HEK293 (cell line): ENCODE results near the gene ACACB.

ENCODE experiments used
- CTCF ChIA-PET: fragments of 350-600 bp; formaldehyde crosslinking; extraction: SDS; loops from one replicate; lab custom pipeline; 2021; ENCODE audit warnings: antibody characterized with exemption; lab: Yijun Ruan, JAX
- POLR2A ChIA-PET: fragments of 300-600 bp; formaldehyde crosslinking; extraction: SDS; loops from one replicate; lab custom pipeline; 2020; ENCODE audit warnings: antibody characterized with exemption, inconsistent platforms; lab: Yijun Ruan, JAX
- H3K27ac ChIP-seq: fragments of 200-500 bp; sonication (Bioruptor generic); 2 replicates; pipeline ENCODE4 v1.5.1; 2014; ENCODE audit warnings: low read depth, low read length, control low read depth, inconsistent platforms; ENCODE audit errors: extremely low read depth
- H3K36me3 ChIP-seq, 2 experiments: fragments of 200-500 bp in 1 of 2; sonication (Bioruptor generic) in 1 of 2; 1 replicate in 1 of 2; 2 replicates in 1 of 2; pipeline ENCODE4 v1.5.1; 2014 to 2017; ENCODE audit warnings: inconsistent platforms in 2 of 2, low read length in 2 of 2; ENCODE audit not compliant: control insufficient read depth in 2 of 2, insufficient read depth in 1 of 2
- H3K4me1 ChIP-seq: fragments of 200-500 bp; sonication (Bioruptor generic); 2 replicates; pipeline ENCODE4 v1.5.1; 2014; ENCODE audit warnings: mild to moderate bottlenecking, low read length, inconsistent platforms; ENCODE audit not compliant: control insufficient read depth, insufficient read depth
- H3K4me3 ChIP-seq: 2 replicates; pipeline ENCODE4 v1.5.1; 2011; ENCODE audit warnings: low read depth, mild to moderate bottlenecking, control low read depth, low read length, moderate library complexity
- H3K9me3 ChIP-seq: fragments of 200-500 bp; sonication (Bioruptor generic); 2 replicates; pipeline ENCODE4 v1.5.1; 2014; ENCODE audit warnings: low read depth, low read length, inconsistent platforms; ENCODE audit not compliant: control insufficient read depth, insufficient read depth
- KLF16 ChIP-seq: fragments of 450-650 bp; formaldehyde crosslinking; IDR thresholded peaks from 2 replicates; pipeline ENCODE4 v1.5.1; 2017; ENCODE audit warnings: missing biosample characterization, missing genetic modification characterization
- OSR2 ChIP-seq: fragments of 450-650 bp; formaldehyde crosslinking; IDR thresholded peaks from 2 replicates; pipeline ENCODE4 v1.5.1; 2016; ENCODE audit warnings: missing biosample characterization, missing genetic modification characterization
- OVOL3 ChIP-seq: fragments of 450-650 bp; formaldehyde crosslinking; IDR thresholded peaks from 2 replicates; pipeline ENCODE4 v1.5.1; 2016; ENCODE audit warnings: missing biosample characterization, missing genetic modification characterization
- PATZ1 ChIP-seq: fragments of 450-650 bp; formaldehyde crosslinking; IDR thresholded peaks from 2 replicates; pipeline ENCODE4 v1.5.1; 2016; ENCODE audit warnings: missing biosample characterization, missing genetic modification characterization
- PRDM1 ChIP-seq: fragments of 450-650 bp; formaldehyde crosslinking; IDR thresholded peaks from 2 replicates; pipeline ENCODE4; 2016; ENCODE audit warnings: missing biosample characterization, missing genetic modification characterization
- PRDM4 ChIP-seq: fragments of 450-650 bp; formaldehyde crosslinking; IDR thresholded peaks from 2 replicates; pipeline ENCODE4 v1.5.1; 2017; ENCODE audit warnings: missing biosample characterization, missing genetic modification characterization
- REPIN1 ChIP-seq: fragments of 450-650 bp; formaldehyde crosslinking; IDR thresholded peaks from 2 replicates; pipeline ENCODE4 v1.5.1; 2017; ENCODE audit warnings: missing biosample characterization, missing genetic modification characterization, low read depth
- SCRT1 ChIP-seq: fragments of 450-650 bp; formaldehyde crosslinking; IDR thresholded peaks from 2 replicates; pipeline ENCODE4 v1.5.1; 2016; ENCODE audit warnings: missing biosample characterization, missing genetic modification characterization, borderline replicate concordance
- WT1 ChIP-seq: fragments of 450-650 bp; formaldehyde crosslinking; IDR thresholded peaks from 2 replicates; pipeline ENCODE4 v1.5.1; 2016; ENCODE audit warnings: missing biosample characterization, missing genetic modification characterization
- ZBTB48 ChIP-seq: fragments of 450-650 bp; formaldehyde crosslinking; IDR thresholded peaks from 2 replicates; pipeline ENCODE4 v1.5.1; 2016; ENCODE audit warnings: missing biosample characterization, missing genetic modification characterization
- ZBTB6 ChIP-seq: fragments of 450-650 bp; formaldehyde crosslinking; IDR thresholded peaks from 2 replicates; pipeline ENCODE4 v1.5.1; 2017; ENCODE audit warnings: missing biosample characterization, missing genetic modification characterization
- ZFP37 ChIP-seq: fragments of 450-650 bp; formaldehyde crosslinking; IDR thresholded peaks from 2 replicates; pipeline ENCODE4 v1.5.1; 2016; ENCODE audit warnings: missing biosample characterization, missing genetic modification characterization
- ZNF155 ChIP-seq: fragments of 450-650 bp; formaldehyde crosslinking; IDR thresholded peaks from 2 replicates; pipeline ENCODE4 v1.5.1; 2016; ENCODE audit warnings: missing biosample characterization, missing genetic modification characterization
- ZNF169 ChIP-seq: fragments of 450-650 bp; formaldehyde crosslinking; IDR thresholded peaks from 2 replicates; pipeline ENCODE4 v1.5.1; 2016; ENCODE audit warnings: missing biosample characterization, missing genetic modification characterization
- ZNF280C ChIP-seq: fragments of 450-650 bp; formaldehyde crosslinking; IDR thresholded peaks from 2 replicates; pipeline ENCODE4 v1.5.1; 2016; ENCODE audit warnings: missing biosample characterization, missing genetic modification characterization
- ZNF311 ChIP-seq: fragments of 450-650 bp; formaldehyde crosslinking; IDR thresholded peaks from 2 replicates; pipeline ENCODE4 v1.5.1; 2017; ENCODE audit warnings: missing biosample characterization, missing genetic modification characterization, borderline replicate concordance
- ZNF324 ChIP-seq: fragments of 450-650 bp; formaldehyde crosslinking; IDR thresholded peaks from 2 replicates; pipeline ENCODE4 v1.5.1; 2016; ENCODE audit warnings: missing biosample characterization, missing genetic modification characterization
- ZNF335 ChIP-seq: fragments of 450-650 bp; formaldehyde crosslinking; conservative IDR thresholded peaks from 2 replicates; pipeline ENCODE4 v1.5.1; 2016; ENCODE audit warnings: missing biosample characterization, missing genetic modification characterization
- ZNF426 ChIP-seq: fragments of 450-650 bp; formaldehyde crosslinking; IDR thresholded peaks from 2 replicates; pipeline ENCODE4 v1.5.1; 2017; ENCODE audit warnings: missing biosample characterization, missing genetic modification characterization, mild to moderate bottlenecking, inconsistent platforms, moderate library complexity
- ZNF433 ChIP-seq: fragments of 450-650 bp; formaldehyde crosslinking; IDR thresholded peaks from 2 replicates; pipeline ENCODE4 v1.5.1; 2016; ENCODE audit warnings: missing biosample characterization, missing genetic modification characterization, low read depth
- ZNF48 ChIP-seq: fragments of 450-650 bp; formaldehyde crosslinking; IDR thresholded peaks from 2 replicates; pipeline ENCODE4 v1.5.1; 2016; ENCODE audit warnings: missing biosample characterization, missing genetic modification characterization
- ZNF596 ChIP-seq: fragments of 450-650 bp; IDR thresholded peaks from 2 replicates; pipeline ENCODE4 v1.5.0; 2018; ENCODE audit warnings: missing biosample characterization, mild to moderate bottlenecking, missing genetic modification characterization, moderate library complexity
- ZNF610 ChIP-seq: fragments of 450-650 bp; formaldehyde crosslinking; IDR thresholded peaks from 2 replicates; pipeline ENCODE4 v1.5.1; 2016; ENCODE audit warnings: missing biosample characterization, missing genetic modification characterization, borderline replicate concordance
- ZNF626 ChIP-seq: fragments of 450-650 bp; sonication (Bioruptor Pico); formaldehyde crosslinking; IDR thresholded peaks from 2 replicates; pipeline ENCODE4 v1.5.1; 2018; ENCODE audit warnings: missing biosample characterization, missing genetic modification characterization, inconsistent platforms
- ZNF639 ChIP-seq: fragments of 450-650 bp; formaldehyde crosslinking; IDR thresholded peaks from 2 replicates; pipeline ENCODE4 v1.5.1; 2016; ENCODE audit warnings: missing biosample characterization, missing genetic modification characterization
- ZNF658 ChIP-seq: fragments of 450-650 bp; formaldehyde crosslinking; IDR thresholded peaks from 2 replicates; pipeline ENCODE4; 2016; ENCODE audit warnings: missing biosample characterization, missing genetic modification characterization
- ZNF747 ChIP-seq: fragments of 450-650 bp; formaldehyde crosslinking; IDR thresholded peaks from 2 replicates; pipeline ENCODE4 v1.5.1; 2016; ENCODE audit warnings: missing biosample characterization, missing genetic modification characterization
- ZXDB ChIP-seq: fragments of 450-650 bp; formaldehyde crosslinking; IDR thresholded peaks from 2 replicates; pipeline ENCODE4 v1.5.1; 2016; ENCODE audit warnings: missing biosample characterization, missing genetic modification characterization

The ACACB gene

GRCh38 chr12:109093022-109093918, 23.1 kb upstream of the ACACB start, which contains the start of gene ALKBH2:
Gene ALKBH2 (minus strand): TSS chr12:109093472. CDS start chr12:109092786, 686 bp downstream.
- Histone ChIP-seq H3K9me3 (no peaks in the 10 kb centered on the region), H3K36me3 (peaks cover 16 to 29% of the 10 kb centered on the region in 2 experiments; a peak in 2 of 3 replicates), H3K27ac (no peak within 1 kb of the TSS; the same call in 1 of the 2 replicates), H3K4me1 (no peaks in the 10 kb centered on the region), H3K4me3 (peak within 1 kb of the TSS; percentile 32)
- ChIA-PET CTCF (interaction anchor here (0.5 to 2.6 kb wide), 17 partner anchors 9 to 577 kb away, joined by 3 to 13 read pairs (median 4); no protein-coding TSS in a partner anchor), POLR2A (no interaction called here)
- TF ChIP-seq OSR2 (tag by site-specific recombination) = 0 out of 2 replicates have a peak, but pooled peaks have one; percentile 9
- no peak for TF ChIP-seq ZNF426 (tag by site-specific recombination)
- no peak for TF ChIP-seq ZBTB48 (tag by site-specific recombination)
- peak; percentile 86 for TF ChIP-seq ZXDB (tag by site-specific recombination)
- TF ChIP-seq ZBTB6 = peak; percentile 99
- no peak for TF ChIP-seq ZNF596 (tag by site-specific recombination)
- TF ChIP-seq ZNF311 = no peak
- 0 out of 2 replicates have a peak, but pooled peaks have one; percentile 17 for TF ChIP-seq ZNF610 (tag by site-specific recombination)
- TF ChIP-seq ZNF48 (tag by site-specific recombination) = no peak
- TF ChIP-seq SCRT1 = peak; percentile 99
- TF ChIP-seq ZNF169 (tag by site-specific recombination) = no peak
- TF ChIP-seq REPIN1 (tag by site-specific recombination) = no peak
- no peak; the same call in 1 of the 2 replicates for TF ChIP-seq ZNF324 (tag by site-specific recombination)
- TF ChIP-seq OVOL3 (tag by site-specific recombination) = 0 out of 2 replicates have a peak, but pooled peaks have one; percentile 37
- TF ChIP-seq PRDM4 (tag by site-specific recombination) = 0 out of 2 replicates have a peak, but pooled peaks have one; percentile 12
- TF ChIP-seq PATZ1 (tag by site-specific recombination) = peak; percentile 60; the same call in 1 of the 2 replicates
- TF ChIP-seq ZNF658 (tag by site-specific recombination) = no peak
- TF ChIP-seq ZNF747 (tag by site-specific recombination) = no peak
- TF ChIP-seq ZNF639 (tag by site-specific recombination) = peak; percentile 78
- TF ChIP-seq ZNF626 = no peak
- TF ChIP-seq ZNF280C (tag by site-specific recombination) = no peak
- TF ChIP-seq ZNF335 = peak; percentile 96
- TF ChIP-seq ZFP37 (tag by site-specific recombination) = 0 out of 2 replicates have a peak, but pooled peaks have one; percentile 55
- TF ChIP-seq WT1 (tag by site-specific recombination) = 0 out of 2 replicates have a peak, but pooled peaks have one; percentile 30
- no peak for TF ChIP-seq ZNF155 (tag by site-specific recombination)
- TF ChIP-seq ZNF433 (tag by site-specific recombination) = no peak
- TF ChIP-seq PRDM1 (tag by site-specific recombination) = no peak
- peak; percentile 71; the same call in 1 of the 2 replicates for TF ChIP-seq KLF16
